ENCODE measurements around the gene RAB20.

GRCh38 chr13:110562036-110562597, 595 bp upstream of the RAB20 start:
- no peak for TF ChIP-seq KLF6 (CRISPR knock-in tag; IDR thresholded peaks at IDR 0.05; ENCODE audit: borderline replicate concordance)
- TF ChIP-seq, protein P1, sequence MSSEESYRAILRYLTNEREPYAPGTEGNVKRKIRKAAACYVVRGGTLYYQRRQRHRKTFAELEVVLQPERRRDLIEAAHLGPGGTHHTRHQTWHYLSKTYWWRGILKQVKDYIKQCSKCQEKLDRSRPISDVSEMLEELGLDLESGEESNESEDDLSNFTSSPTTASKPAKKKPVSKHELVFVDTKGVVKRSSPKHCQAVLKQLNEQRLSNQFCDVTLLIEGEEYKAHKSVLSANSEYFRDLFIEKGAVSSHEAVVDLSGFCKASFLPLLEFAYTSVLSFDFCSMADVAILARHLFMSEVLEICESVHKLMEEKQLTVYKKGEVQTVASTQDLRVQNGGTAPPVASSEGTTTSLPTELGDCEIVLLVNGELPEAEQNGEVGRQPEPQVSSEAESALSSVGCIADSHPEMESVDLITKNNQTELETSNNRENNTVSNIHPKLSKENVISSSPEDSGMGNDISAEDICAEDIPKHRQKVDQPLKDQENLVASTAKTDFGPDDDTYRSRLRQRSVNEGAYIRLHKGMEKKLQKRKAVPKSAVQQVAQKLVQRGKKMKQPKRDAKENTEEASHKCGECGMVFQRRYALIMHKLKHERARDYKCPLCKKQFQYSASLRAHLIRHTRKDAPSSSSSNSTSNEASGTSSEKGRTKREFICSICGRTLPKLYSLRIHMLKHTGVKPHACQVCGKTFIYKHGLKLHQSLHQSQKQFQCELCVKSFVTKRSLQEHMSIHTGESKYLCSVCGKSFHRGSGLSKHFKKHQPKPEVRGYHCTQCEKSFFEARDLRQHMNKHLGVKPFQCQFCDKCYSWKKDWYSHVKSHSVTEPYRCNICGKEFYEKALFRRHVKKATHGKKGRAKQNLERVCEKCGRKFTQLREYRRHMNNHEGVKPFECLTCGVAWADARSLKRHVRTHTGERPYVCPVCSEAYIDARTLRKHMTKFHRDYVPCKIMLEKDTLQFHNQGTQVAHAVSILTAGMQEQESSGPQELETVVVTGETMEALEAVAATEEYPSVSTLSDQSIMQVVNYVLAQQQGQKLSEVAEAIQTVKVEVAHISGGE (CRISPR knock-in tag; IDR thresholded peaks at IDR 0.05), result no peak
